Activated T-helper 1 cell treated with Interleukin-2 at 50 U/mL for 16 hours (primary cell): Measurements from ENCODE around the gene TRAP1.
"Not testable (repeated sequence)": the region's sequence is repeated elsewhere in the genome, so short reads cannot be mapped to it uniquely, and the experiment has no call there.

ENCODE experiments used
- DNase-seq: peaks from one replicate; pipeline ENCODE4 v3.0.0-alpha.2; 2020; ENCODE audit warnings: low read depth

The TRAP1 gene

DNA sequence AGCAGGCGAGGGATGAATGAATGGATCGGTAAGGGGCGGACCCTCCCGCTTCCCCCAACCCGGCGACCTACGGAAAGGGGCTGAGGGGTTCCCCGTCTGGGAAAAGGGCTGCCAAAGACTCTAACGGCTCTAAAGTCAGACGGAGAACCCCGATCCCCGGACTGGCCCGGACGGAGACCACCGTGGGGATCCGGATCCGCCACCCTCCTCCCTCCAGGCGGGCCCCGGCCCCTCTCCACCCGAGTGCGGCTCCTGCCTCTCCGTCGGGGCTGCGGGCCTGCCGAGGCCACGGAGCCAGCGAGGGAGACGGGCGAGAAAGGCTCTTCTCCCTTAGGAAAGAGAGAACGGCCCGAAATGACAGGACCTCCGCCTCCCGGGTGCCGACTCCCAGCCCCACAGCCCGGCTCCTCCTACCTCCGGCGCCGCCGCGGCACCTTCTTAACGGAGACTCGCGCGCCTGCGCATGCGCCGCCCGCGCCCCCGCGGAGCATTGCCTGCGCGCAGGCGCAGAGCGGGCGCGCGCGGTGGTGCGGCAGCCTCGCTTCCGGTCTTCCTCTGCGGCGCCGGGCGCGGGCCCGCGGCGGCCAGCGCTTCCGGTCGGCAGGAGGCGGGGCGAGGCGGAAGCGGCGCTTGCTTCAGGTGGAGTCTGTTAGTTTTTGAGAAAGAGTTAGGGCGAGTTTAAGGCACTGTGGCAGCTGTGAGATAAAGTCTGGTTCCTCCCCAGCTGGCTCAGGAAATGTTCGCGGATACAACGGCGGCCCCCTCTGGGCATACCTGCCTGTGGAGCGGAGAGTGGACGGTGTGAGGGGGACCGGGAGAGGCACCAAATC lies 106.0 kb downstream of the TRAP1 start, which contains the start of gene SLX4:
TSS of gene SLX4 (minus strand) at position 461 of the 830 bp plus-strand sequence. CDS start 2,642 bp downstream, outside the sequence.
- peak; percentile 92 for DNase-seq

DNA sequence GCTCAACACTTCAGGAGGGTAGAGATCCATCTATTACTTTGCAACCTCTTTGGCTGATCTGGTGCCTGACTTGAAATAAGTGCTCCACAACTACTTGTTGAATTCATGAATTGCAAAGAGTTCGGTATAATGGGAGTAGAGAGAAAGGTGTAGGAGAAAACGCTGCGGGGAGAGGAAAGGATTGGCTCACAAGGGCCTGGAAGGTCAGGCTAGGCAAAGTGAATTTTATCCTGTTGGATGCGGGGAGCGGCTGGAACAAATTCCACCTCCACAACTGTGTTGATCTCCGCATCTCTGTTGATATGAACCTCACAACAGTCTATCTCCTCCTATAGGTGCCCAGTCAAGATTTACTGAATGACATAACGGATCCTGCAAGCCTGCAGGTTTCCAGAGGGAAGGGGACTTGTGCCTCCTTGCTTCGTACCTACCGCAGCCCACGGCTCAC lies 106.6 kb downstream of the TRAP1 start:
- no peak for DNase-seq

DNA sequence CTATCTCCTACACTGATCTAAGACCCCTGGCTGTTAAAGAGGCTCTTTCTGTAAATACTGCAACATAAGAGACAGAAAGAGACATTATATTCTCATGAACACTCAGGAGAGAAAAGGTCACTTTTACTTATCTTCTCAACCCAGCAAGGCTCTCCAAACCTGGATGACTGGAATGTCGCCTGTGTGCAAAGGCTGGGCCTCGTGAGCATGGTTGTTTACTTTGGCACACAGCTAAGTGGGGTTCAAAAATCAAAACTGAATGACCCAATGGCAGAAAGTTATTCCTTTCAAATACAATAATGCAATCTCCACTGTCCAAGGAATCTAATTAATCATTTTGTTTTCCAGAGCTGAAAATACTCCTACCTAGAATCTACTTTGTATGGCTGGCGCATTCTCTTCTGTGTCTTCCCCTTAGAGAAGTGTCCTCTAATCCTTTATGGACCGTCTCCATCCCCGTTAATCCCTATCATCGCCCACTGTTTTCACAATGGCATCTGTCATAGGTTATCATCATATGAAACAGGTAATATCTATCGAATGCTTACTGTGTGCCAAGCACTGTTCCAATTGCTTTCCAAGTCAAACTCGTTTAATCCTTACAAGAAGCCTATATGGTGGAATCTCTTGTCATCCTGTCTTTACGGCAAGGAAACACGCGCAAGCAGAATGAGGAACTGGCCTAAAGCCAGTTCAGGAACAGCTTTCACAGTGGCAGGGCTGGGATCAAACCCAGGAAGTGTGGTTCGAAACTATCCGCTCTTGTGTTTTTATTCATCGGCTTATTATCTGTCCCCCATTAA lies 107.2 kb downstream of the TRAP1 start:
- DNase-seq: no peak

DNA sequence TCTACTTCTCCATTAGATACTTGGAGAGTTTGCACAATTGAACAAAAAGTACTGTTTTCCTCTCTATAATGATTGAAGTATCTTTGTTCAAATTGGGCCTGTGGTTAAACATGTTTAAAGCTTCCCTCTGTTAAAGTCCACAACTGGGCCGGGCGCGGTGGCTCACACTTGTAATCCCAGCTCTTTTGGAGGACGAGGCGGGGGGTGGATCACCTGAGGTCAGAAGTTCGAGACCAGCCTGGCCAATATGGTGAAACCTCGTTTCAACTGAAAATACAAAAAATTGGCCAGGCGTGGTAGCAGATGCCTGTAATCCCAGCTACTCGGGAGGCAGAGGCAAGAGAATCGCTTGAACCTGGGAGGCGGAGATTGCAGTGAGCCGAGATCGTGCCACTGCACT lies 108.3 kb downstream of the TRAP1 start:
- DNase-seq: not testable (repeated sequence)

DNA sequence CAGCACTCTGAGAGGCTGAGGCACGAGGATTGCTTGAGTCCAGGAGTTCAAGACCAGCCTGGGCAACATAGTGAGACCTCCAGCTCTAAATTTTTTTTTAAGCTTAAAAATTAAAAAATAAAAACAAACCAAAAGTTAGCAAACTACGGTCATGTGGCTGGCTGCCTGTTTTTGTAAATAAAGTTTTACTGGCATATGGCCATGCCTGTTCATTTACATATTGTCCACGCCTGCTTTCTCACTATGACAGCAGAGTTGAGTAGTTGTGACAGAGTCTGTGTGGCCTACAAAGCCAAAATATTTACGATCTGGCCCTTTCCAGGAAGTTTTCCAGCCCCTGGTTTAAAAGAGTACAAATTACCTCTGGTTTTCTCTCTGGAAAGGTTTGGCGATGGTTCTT lies 109.3 kb downstream of the TRAP1 start:
- DNase-seq: no peak
